GM18861 (cell line): ENCODE results near the gene PFKFB2.
A peak's percentile ranks its signal among the peaks of the same experiment; 100 is the strongest.

Source experiments
- ATAC-seq: cut with Tn5 transposase; IDR thresholded peaks from one replicate; pipeline ENCODE4 v1.9.1; 2021; ENCODE audit not compliant: unreplicated experiment

PFKFB2 gene

GRCh38 chr1:207088161-207088560 lies 35.1 kb downstream of the PFKFB2 start:
- no peak for ATAC-seq

DNA sequence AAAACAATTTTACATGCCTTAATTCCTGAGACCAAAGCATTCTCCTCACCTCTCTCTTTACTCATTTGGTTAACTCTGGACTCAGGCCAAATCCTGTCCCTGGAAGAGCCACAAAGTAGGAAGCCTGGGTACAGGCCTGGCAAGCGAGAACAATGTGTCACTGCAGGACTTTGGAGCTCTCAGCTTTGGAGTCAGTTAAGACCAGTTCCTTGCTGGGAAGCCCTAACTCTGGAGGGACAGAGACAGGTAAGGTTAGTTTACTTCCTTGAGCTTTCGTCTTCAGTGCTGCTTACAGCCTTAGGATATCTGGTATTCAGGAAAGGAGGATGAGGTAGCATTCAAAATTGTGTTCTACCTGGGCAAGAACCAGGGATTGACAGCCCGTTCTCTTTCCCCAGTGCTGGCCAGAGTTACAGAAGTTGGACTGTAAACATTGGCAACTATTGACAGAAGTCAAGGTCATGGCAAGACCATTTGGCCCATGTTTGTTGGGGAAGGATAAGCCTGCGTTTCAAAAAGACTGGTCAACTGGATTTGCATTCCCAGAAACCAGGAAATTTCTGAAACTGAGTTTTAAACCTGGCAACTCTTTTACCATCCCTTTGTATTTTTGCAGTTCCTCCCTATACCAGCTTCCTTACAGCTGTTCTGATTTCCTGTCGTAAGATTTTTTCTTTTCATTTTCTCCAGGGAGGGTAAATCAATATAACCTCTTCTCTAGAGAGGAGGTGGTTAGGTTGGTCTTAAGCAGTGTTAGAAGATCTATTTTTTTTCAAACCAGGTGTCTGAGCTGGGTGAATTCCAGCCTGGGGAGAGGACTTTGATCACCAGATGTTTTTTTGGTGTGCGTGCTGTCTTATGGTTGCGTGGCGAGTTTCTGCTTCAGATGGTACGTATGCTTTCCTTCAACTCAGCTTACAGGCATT lies 35.9 kb downstream of the PFKFB2 start, which contains the start of gene C4BPB:
C4BPB (plus strand) TSS at position 160 of the 926 bp plus-strand sequence; CDS start at position 832, 672 bp downstream.
- ATAC-seq: no peak

DNA sequence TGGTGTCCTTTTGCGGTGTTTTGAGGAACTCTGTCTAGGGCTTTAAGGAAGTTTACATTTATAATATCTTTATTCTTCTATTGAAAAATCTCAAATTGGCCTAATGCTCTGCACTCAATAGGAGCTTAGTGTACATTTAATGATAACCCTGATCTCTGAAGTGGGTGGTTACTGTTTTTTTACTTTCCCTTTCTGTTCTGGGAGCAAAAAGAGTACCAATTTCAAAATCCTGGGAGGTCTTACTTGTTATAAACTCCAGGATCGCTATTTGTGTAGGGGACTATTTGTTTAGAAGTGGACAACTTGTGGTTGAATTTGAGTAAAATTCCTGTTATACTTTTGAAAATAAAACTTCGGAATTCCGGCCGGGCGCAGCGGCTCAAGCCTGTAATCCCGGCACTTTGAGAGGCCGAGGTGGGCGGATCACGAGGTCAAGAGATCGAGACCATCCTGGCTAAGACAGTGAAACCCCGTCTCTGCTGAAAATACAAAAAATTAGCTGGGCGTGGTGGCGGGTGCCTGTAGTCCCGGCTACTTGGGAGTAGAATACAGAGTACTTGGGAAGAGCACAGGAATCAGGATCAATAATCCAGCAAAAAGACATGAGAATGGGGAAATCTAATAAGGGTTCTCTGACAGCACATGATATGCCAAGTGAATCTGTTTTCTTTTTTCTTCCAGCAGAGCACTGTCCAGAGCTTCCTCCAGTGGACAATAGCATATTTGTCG lies 36.7 kb downstream of the PFKFB2 start:
- no peak for ATAC-seq

DNA sequence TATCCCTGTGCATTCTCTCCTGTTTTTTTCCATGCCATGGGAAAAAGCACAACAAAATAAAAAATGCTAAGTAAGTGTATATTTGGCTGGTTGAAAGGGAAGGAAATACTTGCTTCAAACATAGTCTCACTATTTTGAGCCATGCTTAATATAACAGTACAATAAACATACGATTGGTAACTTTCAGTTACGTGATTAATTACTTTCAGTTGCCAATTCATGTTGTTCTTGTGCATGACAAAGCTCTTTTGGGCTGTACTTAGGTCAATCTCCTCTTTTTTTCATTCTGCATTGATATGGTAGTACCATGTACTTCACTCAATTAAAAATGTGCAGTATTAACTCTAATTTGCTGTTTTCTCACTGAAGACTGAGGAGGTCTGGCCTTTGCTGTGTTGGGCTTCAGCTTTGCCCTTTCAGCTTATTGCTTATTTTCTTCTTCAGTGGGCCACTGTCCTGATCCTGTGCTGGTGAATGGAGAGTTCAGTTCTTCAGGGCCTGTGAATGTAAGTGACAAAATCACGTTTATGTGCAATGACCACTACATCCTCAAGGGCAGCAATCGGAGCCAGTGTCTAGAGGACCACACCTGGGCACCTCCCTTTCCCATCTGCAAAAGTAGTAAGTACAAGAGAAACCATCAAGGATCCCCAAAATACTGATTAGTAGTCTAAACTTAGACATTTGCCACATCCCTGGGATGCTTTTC lies 38.3 kb downstream of the PFKFB2 start:
- no peak for ATAC-seq

GRCh38 chr1:207093944-207094343 lies 40.9 kb downstream of the PFKFB2 start:
- ATAC-seq: no peak

GRCh38 chr1:207097871-207098324 lies 44.8 kb downstream of the PFKFB2 start:
- peak; percentile 76 for ATAC-seq

DNA sequence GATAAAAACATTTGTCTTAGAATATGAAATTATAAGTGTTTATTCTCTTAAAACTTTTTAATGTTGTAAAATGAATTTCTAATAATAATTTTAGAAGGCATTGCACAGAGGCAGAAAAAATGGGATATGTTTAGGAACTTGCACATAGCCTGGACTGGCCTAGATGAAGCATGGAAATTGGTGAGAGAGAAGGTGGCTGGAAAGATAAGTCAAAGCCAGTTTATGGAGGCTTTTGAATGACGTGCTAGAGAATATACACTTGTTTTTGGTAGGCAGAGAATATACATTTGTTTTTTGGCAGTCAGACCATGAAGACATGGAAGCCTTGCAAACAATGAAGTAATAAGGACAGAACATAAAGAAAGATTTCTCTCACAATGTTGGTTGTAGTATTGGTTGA lies 48.6 kb downstream of the PFKFB2 start:
- ATAC-seq: no peak

DNA sequence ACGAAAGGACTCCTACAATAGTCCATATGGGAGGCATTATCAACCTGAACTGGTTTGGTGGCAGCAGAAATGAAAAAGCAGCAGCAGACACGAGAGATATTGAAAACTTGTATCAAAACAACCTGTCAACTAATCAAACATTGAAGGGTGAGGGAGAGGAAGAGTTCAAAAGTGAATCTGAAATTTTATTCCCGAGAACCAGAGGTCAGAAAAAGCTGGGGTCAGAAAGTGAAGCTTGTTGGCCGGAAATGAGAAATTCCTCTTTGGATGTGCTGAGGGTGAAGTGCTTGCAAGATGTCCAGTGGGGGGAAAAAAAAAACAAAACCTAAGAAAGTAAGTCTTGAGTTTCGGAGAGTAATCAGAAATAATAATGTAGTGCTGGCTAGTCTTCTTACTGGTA lies 49.1 kb downstream of the PFKFB2 start:
- no peak for ATAC-seq

- no peak for ATAC-seq
Measured at GRCh38 chr1:207102659-207103058, 49.6 kb downstream of the PFKFB2 start.

DNA sequence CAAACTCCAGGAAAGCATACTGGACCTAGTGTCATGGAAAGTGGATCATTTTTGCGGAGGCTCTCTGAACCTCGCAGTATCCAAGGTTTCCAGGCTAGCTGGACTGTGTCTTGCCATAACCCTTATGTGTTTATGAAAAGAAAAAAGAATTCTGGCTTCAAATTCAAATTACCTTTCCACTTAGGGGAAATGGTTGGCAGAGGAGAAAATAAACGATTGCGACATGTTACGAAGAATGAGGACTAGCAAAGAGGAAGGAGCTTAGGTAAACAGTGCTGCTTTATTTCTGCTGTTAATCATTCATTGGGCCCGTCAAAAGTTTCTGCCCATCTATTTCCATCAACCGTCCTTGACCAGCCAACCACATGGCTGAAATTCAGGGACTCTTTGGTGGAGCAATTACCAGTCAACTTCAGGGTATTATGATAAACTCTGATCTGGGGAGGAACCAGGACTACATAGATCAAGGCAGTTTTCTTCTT lies 50.9 kb downstream of the PFKFB2 start, which contains the start of gene C4BPA:
C4BPA (plus strand) TSS at position 342 of the 482 bp plus-strand sequence. CDS start 8,793 bp downstream, outside the sequence.
- no peak for ATAC-seq

GRCh38 chr1:207109004-207109403 lies 55.9 kb downstream of the PFKFB2 start:
- ATAC-seq: no peak

- no peak for ATAC-seq
Measured at GRCh38 chr1:207112616-207113296, 59.7 kb downstream of the PFKFB2 start.

GRCh38 chr1:207115269-207115668 lies 62.2 kb downstream of the PFKFB2 start:
- no peak for ATAC-seq

- ATAC-seq: no peak
Measured at GRCh38 chr1:207124389-207124788, 71.3 kb downstream of the PFKFB2 start.

DNA sequence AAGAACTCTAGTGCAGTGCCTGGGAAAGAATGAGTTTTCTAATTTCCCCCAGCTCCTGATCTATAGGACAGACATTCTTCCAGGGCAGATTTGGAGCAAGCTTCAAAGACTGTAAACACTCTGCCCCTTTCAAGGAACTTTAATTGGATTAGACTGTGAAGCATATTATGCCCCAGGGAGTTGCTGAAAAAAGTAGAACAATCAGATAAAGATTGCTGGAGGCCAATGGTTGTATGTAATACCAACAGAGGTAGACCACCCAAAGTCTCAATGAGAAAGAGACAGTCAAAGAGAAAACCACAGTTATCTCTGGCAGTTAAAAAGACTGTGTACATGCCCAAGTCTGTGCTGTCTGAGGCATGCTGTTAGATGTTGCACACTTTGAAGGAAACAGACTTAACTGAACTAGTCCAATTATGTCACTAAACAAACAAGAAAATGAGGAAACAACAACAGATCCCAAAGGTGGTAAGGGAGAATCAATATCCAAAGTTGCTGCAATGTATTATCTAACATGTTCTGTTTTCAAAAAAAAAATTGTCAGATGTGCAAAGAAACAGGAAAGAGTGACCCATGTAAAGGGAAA lies 75.4 kb downstream of the PFKFB2 start:
- no peak for ATAC-seq

DNA sequence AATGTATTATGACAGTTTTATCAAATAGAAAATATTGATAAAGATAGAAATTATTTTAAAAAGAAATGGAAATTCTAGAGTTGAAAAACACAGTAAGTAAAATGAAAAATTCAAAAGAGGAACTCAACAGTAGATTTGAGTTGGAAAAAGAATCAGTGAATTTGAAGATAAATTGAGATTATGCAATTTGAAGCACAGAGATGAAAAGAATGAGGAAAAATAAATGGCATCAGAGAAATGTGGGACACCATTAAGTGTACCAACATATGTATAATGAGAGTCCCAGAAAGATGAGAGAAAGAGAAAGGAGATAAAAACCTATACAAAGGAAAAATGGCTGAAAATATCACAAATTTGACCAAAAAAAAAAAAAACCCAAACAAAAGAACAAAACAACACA lies 76.0 kb downstream of the PFKFB2 start:
- ATAC-seq: no peak
